Activated CD4-positive, alpha-beta T cell treated with anti-CD3 and anti-CD28 coated beads, Interleukin-2, amount 10 ng/mL, durations not matched to agents 7 days and 5 days (primary cell): ENCODE data around the gene FCSK. TPM values are rescaled to one million over a fixed set of nuclear protein-coding genes. Genes with fewer than 3 reads are reported as not detected.
"Not testable (repeated sequence)": the region's sequence is repeated elsewhere in the genome, so short reads cannot be mapped to it uniquely, and the experiment has no call there.

Experiments used
- CTCF ChIA-PET: fragments of 350-600 bp; sonication (Branson Sonifier 250); formaldehyde crosslinking; loops from one replicate; lab custom pipeline; 2021; ENCODE audit warnings: antibody characterized with exemption; lab: Charles Lee
- POLR2A ChIA-PET: fragments of 350-600 bp; sonication (Branson Sonifier 250); formaldehyde crosslinking; loops from one replicate; lab custom pipeline; 2021; ENCODE audit warnings: antibody characterized with exemption; lab: Charles Lee
- DNase-seq: peaks from one replicate; pipeline ENCODE4 v3.0.0-alpha.2; 2020
- H3K27ac Mint-ChIP-seq: one replicate; pipeline ENCODE4 v1.8.0; 2021; ENCODE audit warnings: mild to moderate bottlenecking, moderate library complexity, mixed read lengths
- H3K27me3 Mint-ChIP-seq: one replicate; pipeline ENCODE4 v1.8.0; 2021; ENCODE audit warnings: mixed read lengths
- H3K36me3 Mint-ChIP-seq: one replicate; pipeline ENCODE4 v1.8.0; 2021; ENCODE audit warnings: low read depth, mixed read lengths
- H3K4me1 Mint-ChIP-seq: one replicate; pipeline ENCODE4 v1.8.0; 2021; ENCODE audit warnings: mixed read lengths
- H3K4me3 Mint-ChIP-seq: one replicate; pipeline ENCODE4 v1.8.0; 2021; ENCODE audit warnings: mild to moderate bottlenecking, moderate library complexity, mixed read lengths
- H3K9me3 Mint-ChIP-seq: one replicate; pipeline ENCODE4 v1.8.0; 2021; ENCODE audit warnings: mixed read lengths
- total RNA-seq, 2 experiments: library from RNA; stranded (reverse); gene quantifications; one replicate each; pipeline ENCODE4 v1.2.3, GENCODE V29; 2021

The FCSK gene
- total RNA-seq, 2 experiments from 2014 or later = 16.8 to 18.8 TPM

DNA sequence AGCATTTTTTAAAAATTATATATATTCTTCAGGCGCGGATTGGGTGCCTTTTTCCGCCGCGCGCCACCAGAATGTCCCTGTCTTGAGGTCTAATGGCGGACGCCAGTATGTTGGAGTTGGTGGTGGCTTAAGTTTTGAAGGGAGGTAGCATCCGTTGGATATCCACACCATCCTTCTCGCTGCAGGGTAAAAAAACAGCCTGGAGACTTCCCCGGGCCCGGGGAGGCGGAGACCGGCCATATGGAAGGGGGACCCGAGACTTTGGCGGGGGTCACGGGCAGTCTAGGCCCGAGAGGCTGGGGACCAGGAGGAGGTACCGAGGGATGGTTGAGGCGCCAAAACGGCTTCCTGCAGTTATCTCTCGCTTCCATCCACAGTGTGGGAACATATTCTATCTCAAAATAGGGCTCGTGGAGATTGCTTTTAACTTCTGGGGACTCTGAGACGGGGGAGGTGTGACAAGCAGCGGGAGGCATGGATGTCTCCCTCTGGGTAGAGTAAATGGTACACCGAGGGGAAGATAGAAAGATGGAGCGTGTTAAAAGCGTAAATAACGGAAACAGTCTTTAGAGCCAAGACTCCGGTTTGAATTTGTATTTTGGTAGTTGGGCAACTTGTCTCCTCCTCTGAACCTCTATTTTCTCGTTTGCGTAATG is 69.5 kb downstream of the FCSK start, which contains the start of gene SF3B3:
Gene SF3B3 (plus strand): TSS at position 74 of the 656 bp plus-strand sequence. CDS start 2,841 bp downstream, outside the sequence.
- peak; percentile 78 for DNase-seq
- Mint-ChIP-seq H3K9me3 (no peaks in the 10 kb centered on the region), H3K36me3 (peaks cover 55% of the 10 kb centered on the region), H3K4me1 (peaks cover 52% of the 10 kb centered on the region), H3K4me3 (peak within 1 kb of the TSS; percentile 87), H3K27ac (peak within 1 kb of the TSS; percentile 97), H3K27me3 (no peaks in the 10 kb centered on the region)
- POLR2A ChIA-PET = interaction anchor here (0.5 to 1.2 kb wide), 4 partner anchors 71 to 235 kb away, joined by 3 to 4 read pairs (median 4); partner anchors contain the start of gene DDX19A
- CTCF ChIA-PET = interaction anchor here (0.6 to 2.0 kb wide), 5 partner anchors 9 to 272 kb away, joined by 3 to 7 read pairs (median 3); partner anchors contain the start of gene EXOSC6

DNA sequence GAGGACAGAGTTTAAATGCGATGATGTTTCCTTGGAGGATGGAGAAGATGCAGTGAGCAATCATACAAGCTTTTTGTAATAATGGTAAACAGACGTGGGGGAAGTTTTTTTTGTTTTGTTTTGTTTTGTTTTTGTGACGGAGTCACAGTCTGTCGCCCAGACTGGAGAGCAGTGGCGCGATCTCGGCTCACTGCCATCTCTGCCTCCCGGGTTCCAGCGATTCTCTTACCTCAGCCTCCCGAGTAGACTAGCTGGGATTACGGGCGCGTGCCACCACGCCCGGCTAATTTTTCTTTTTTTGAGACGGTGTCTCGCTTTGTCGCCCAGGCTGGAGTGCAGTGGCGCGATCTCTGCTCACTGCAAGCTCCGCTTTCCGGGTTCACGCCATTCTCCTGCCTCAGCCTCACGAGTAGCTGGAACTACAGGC is 70.0 kb downstream of the FCSK start:
- peaks cover 61% of the 10 kb centered on the region for H3K36me3 Mint-ChIP-seq
- H3K27me3 Mint-ChIP-seq, H3K9me3 Mint-ChIP-seq: not testable (repeated sequence)

DNA sequence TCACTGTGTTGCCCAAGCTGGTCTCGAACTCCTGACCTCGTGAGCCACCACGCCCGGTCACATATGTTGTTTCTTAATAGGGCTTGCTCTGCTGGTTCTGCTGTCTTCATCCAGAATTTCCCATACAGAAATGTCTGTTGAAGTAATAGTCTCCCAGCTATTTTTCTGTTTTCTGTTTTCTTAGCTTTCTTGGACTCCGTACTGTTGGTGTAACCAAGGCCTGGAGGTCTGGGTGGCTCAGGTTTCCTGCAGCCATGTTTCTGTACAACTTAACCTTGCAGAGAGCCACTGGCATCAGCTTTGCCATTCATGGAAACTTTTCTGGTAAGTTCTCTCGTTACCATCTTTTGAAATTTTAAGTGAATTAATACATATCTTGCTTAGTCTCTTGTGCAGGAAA is 72.0 kb downstream of the FCSK start:
- Mint-ChIP-seq H3K36me3 (peaks cover 62% of the 10 kb centered on the region), H3K27ac (peak overlapping the region; percentile 75), H3K4me1 (peaks cover 48% of the 10 kb centered on the region), H3K9me3 (no peaks in the 10 kb centered on the region), H3K4me3 (peak overlapping the region; percentile 87), H3K27me3 (no peaks in the 10 kb centered on the region)
- CTCF ChIA-PET = interaction anchor here (1.5 kb wide), 1 partner anchor 270 kb away, joined by 3 read pairs; no protein-coding TSS in a partner anchor
- POLR2A ChIA-PET = interaction anchor here (0.5 kb wide), 1 partner anchor 18 kb away, joined by 3 read pairs; no protein-coding TSS in a partner anchor
- DNase-seq = no peak

More for the DNA sequence above, 70.0 kb downstream of the FCSK start:
- Mint-ChIP-seq H3K4me3 (peak overlapping the region; percentile 87), H3K27ac (peak overlapping the region; percentile 97), H3K4me1 (peaks cover 57% of the 10 kb centered on the region)
- POLR2A ChIA-PET = interaction anchor here (0.6 to 1.4 kb wide), 3 partner anchors 143 to 236 kb away, joined by 4 to 6 read pairs (median 5); no protein-coding TSS in a partner anchor
- CTCF ChIA-PET = interaction anchor here (0.6 to 2.0 kb wide), 7 partner anchors 10 to 154 kb away, joined by 3 to 7 read pairs (median 3); no protein-coding TSS in a partner anchor
- DNase-seq = peak; percentile 29

DNA sequence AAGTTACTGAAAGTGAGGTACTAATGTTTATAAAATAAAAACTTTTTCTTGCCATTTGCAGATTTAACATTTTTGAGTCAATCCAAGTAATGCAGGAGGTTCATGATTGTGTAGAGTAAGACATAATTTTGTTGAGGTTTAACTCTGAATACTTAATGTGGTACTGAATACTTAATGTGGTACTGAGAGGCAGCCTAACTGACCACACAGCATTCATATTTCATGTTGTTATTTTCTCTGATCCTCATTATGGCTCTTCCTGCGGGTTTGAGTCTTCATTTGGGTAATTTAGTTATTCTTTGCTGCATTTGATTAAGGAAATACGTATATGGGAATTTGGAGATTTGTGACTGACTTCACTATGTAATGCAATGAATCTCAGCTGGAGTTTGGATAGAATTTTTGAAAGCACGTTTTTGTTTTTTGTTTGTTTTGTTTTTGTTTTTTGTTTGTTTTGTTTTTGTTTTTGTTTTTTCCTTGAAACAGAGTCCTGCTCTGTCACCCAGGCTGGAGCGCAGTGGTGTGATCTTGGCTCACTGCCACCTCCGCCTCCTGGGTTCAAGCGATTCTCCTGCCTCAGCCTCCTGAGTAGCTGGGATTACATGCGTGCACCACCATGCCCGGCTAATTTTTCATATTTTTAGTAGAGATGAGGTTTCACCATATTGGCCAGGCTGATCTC is 73.1 kb downstream of the FCSK start:
- CTCF ChIA-PET = interaction anchor here (0.6 to 1.3 kb wide), 3 partner anchors 25 to 1281 kb away, joined by 3 to 4 read pairs (median 3); partner anchors contain the start of gene AP1G1
- POLR2A ChIA-PET = no interaction called here
- Mint-ChIP-seq H3K36me3 (peaks cover 63% of the 10 kb centered on the region), H3K4me1 (peaks cover 43% of the 10 kb centered on the region), H3K4me3 (peak overlapping the region; percentile 87), H3K9me3 (no peaks in the 10 kb centered on the region), H3K27me3 (no peaks in the 10 kb centered on the region), H3K27ac (no peak overlapping the region)
- no peak for DNase-seq

DNA sequence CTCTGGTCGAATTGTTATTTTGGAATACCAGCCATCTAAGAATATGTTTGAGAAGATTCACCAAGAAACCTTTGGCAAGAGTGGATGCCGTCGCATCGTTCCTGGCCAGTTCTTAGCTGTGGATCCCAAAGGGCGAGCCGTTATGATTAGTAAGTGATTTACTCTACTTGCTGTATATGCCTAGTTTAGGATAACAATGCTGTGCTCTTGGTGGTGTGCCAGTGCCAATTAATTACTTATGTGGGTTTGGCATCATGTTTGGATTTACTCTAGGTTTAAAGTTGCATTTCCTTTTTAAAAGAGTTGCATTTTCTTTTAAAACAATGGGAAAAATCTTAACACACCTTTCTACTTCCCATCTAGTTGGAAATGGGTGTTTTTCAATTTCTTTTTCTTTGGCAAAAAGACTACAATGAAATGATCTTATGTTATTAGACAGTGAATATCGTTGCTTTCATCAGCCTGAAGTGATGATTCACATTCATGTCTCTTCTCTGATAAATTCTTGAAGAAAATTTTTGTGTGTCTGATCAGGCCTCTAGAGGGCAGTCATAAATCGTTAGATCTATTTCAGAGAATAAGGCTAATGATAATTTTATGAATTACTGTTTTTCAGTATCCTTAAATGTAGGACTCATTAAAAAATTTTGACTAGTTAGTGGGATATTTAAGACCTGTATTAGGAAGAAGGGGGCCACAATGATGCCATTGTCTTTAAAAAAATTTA is 74.8 kb downstream of the FCSK start:
- Mint-ChIP-seq H3K4me1 (peaks cover 48% of the 10 kb centered on the region), H3K27ac (peak overlapping the region; percentile 68)
- CTCF ChIA-PET = interaction anchor here (1.0 to 1.3 kb wide), 3 partner anchors 24 to 275 kb away, joined by 3 to 5 read pairs (median 3); no protein-coding TSS in a partner anchor

More for the DNA sequence above, 74.8 kb downstream of the FCSK start:
- peak; percentile 32 for DNase-seq
- peaks cover 68% of the 10 kb centered on the region for H3K36me3 Mint-ChIP-seq
- POLR2A ChIA-PET = no interaction called here
- H3K27me3 Mint-ChIP-seq = no peaks in the 10 kb centered on the region
- no peaks in the 10 kb centered on the region for H3K9me3 Mint-ChIP-seq
- no peak overlapping the region for H3K4me3 Mint-ChIP-seq

Other genes starting within 250 kb of the FCSK start
- gene EXOSC6, start 202.7 kb upstream of the FCSK start, total RNA-seq = 10 to 100 TPM; 26.3 to 27.4 TPM
- gene AARS1, start 165.1 kb upstream of the FCSK start, total RNA-seq = 10 to 100 TPM; 97.4 to 99.8 TPM
- 10 to 100 TPM; 29.0 to 29.9 TPM for gene DDX19B, start 155.4 kb upstream of the FCSK start, total RNA-seq
- 10 to 100 TPM; 36.6 to 36.9 TPM for gene DDX19A, start 107.7 kb upstream of the FCSK start, total RNA-seq
- 10 to 100 TPM; 24.5 to 25.6 TPM for gene ST3GAL2, start 15.5 kb upstream of the FCSK start, total RNA-seq
- gene COG4, start 69.0 kb downstream of the FCSK start, total RNA-seq = 10 to 100 TPM; 59.8 to 70.8 TPM
- 100 to 1,000 TPM; 369 to 376 TPM for gene SF3B3, start 69.2 kb downstream of the FCSK start, total RNA-seq
- not detected for gene IL34, start 192.0 kb downstream of the FCSK start, total RNA-seq
- gene MTSS2, start 231.5 kb downstream of the FCSK start, total RNA-seq = 1 to 10 TPM; 7.1 to 9.2 TPM